ENCODE results near the gene SAMMSON. TPM values are rescaled to one million over a fixed set of nuclear protein-coding genes. Genes with fewer than 3 reads are reported as not detected.

SAMMSON gene
- total and polyA plus RNA-seq, 4 donors = 0.12 TPM; not detected in 3

GRCh38 chr3:69970827-69971226 is 28.7 kb upstream of the SAMMSON start:
- no peaks in the 10 kb centered on the region for H3K36me3 ChIP-seq (ENCODE audit: control insufficient read depth in 4 of 4, insufficient read depth in 4 of 4, low read length in 4 of 4)
- H3K4me3 ChIP-seq = no peak overlapping the region
- 72 to 80% methylated on average over 5 of the region's 5 CpGs for WGBS, 2 donors
- no peak overlapping the region for H3K27ac ChIP-seq (ENCODE audit: low read depth in 1 of 2, low read length in 1 of 2)
- no peaks in the 10 kb centered on the region for H3K9me3 ChIP-seq (ENCODE audit: control insufficient read depth in 4 of 4, insufficient read depth in 3 of 4, low read length in 3 of 4)
- no peak for TF ChIP-seq CTCF (IDR thresholded peaks at IDR 0.05; ENCODE audit: control extremely low read depth, extremely low read depth)
- ATAC-seq (ENCODE audit: insufficient read depth, low FRiP score) (no peak), DNase-seq (no peak)
- no peaks in the 10 kb centered on the region for H3K4me1 ChIP-seq (ENCODE audit: control insufficient read depth in 5 of 5, insufficient read depth in 5 of 5, low read length in 5 of 5)
- no peak overlapping the region for H3K9ac ChIP-seq (ENCODE audit: insufficient read depth in 1 of 2, low read length in 2 of 2)
- H3K27me3 ChIP-seq (ENCODE audit: control insufficient read depth in 3 of 3, insufficient read depth in 3 of 3, low read length in 2 of 3) = no peaks in the 10 kb centered on the region

- no peaks in the 10 kb centered on the region for H3K36me3 ChIP-seq (ENCODE audit: control insufficient read depth in 4 of 4, insufficient read depth in 4 of 4, low read length in 4 of 4)
- H3K9me3 ChIP-seq (ENCODE audit: control insufficient read depth in 4 of 4, insufficient read depth in 3 of 4, low read length in 3 of 4) = peaks cover 0 to 3% (median 0%) of the 10 kb centered on the region in 4 donors
- no peaks in the 10 kb centered on the region for H3K27me3 ChIP-seq (ENCODE audit: control insufficient read depth in 3 of 3, insufficient read depth in 3 of 3, low read length in 2 of 3)
- H3K9ac ChIP-seq (ENCODE audit: insufficient read depth in 1 of 2, low read length in 2 of 2) = no peak overlapping the region
- ATAC-seq (ENCODE audit: insufficient read depth, low FRiP score) = no peak
- H3K4me1 ChIP-seq (ENCODE audit: control insufficient read depth in 5 of 5, insufficient read depth in 5 of 5, low read length in 5 of 5) = no peaks in the 10 kb centered on the region
- 91 to 95% methylated on average over 4 of the region's 4 CpGs for WGBS, 2 donors
- TF ChIP-seq CTCF (IDR thresholded peaks at IDR 0.05; ENCODE audit: control extremely low read depth, extremely low read depth) = no peak
- DNase-seq = no peak
- H3K27ac ChIP-seq (ENCODE audit: low read depth in 1 of 2, low read length in 1 of 2) = no peak overlapping the region
- H3K4me3 ChIP-seq = no peak overlapping the region
Measured at GRCh38 chr3:69972672-69973071, 26.9 kb upstream of the SAMMSON start.

- no peaks in the 10 kb centered on the region for H3K4me1 ChIP-seq (ENCODE audit: control insufficient read depth in 5 of 5, insufficient read depth in 5 of 5, low read length in 5 of 5)
- no peaks in the 10 kb centered on the region for H3K27me3 ChIP-seq (ENCODE audit: control insufficient read depth in 3 of 3, insufficient read depth in 3 of 3, low read length in 2 of 3)
- ATAC-seq (ENCODE audit: insufficient read depth, low FRiP score) (no peak), DNase-seq (no peak)
- no peak overlapping the region for H3K9ac ChIP-seq (ENCODE audit: insufficient read depth in 1 of 2, low read length in 2 of 2)
- 75 to 90% methylated on average over 2 of the region's 2 CpGs for WGBS, 2 donors
- H3K4me3 ChIP-seq = no peak overlapping the region
- no peak for TF ChIP-seq CTCF (IDR thresholded peaks at IDR 0.05; ENCODE audit: control extremely low read depth, extremely low read depth)
- H3K36me3 ChIP-seq (ENCODE audit: control insufficient read depth in 4 of 4, insufficient read depth in 4 of 4, low read length in 4 of 4) = no peaks in the 10 kb centered on the region
- peaks cover 0 to 11% (median 2%) of the 10 kb centered on the region in 4 donors for H3K9me3 ChIP-seq (ENCODE audit: control insufficient read depth in 4 of 4, insufficient read depth in 3 of 4, low read length in 3 of 4)
- H3K27ac ChIP-seq (ENCODE audit: low read depth in 1 of 2, low read length in 1 of 2) = no peak overlapping the region
Measured at GRCh38 chr3:69976021-69976420, 23.5 kb upstream of the SAMMSON start.
